Stimulated activated CD8-positive, alpha-beta memory T cell treated with anti-CD3 and anti-CD28 coated beads, Interleukin-4, amount 100 ng/mL, for 1 hour (primary cell): ENCODE measurements around the gene FIS1.
"Not testable (repeated sequence)": the region's sequence is repeated elsewhere in the genome, so short reads cannot be mapped to it uniquely, and the experiment has no call there.

Experiments
- DNase-seq, 2 donors: peaks; one replicate each; pipeline ENCODE4 v3.0.0-alpha.2; 2020; ENCODE audit warnings: low read depth in 2 of 2, low spot score in 1 of 2

FIS1 gene

DNA sequence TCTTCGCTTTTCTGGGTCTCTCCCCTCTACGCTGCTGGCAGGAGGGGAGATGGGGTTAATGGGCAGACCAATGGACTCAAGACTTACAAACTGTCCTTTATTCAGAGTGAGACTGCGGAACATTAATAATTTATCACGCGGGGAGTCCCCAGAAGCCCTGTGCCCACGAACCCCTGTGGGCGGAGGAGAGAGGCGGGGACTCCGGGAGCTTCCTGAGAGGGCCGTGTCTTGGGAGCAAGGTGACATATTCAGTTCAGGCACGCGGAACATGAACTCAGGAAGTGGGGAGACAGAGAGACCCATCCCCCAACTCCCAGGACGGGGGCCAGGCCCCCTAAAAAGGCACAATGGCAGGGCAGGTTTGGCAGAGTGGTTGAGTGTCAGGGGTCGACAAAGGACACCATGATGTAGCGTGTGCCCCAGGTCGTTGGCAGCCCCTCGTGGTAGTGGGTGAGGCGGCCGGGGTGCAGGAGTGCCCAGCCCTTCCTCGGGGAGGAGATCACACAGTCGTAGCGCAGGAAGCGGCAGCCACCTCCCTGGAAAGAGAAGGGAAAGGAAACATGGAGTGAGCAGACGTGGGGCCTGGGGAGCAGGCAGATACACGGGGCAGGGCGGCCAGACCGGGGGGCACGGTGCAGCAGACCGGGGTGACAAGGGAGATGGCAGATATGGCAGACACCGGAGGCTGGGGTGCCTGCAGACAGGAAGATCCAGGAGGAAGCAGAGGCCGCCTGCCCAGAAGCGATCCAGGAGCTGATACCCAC, 38.8 kb downstream of the FIS1 start:
- DNase-seq = no peak

DNA sequence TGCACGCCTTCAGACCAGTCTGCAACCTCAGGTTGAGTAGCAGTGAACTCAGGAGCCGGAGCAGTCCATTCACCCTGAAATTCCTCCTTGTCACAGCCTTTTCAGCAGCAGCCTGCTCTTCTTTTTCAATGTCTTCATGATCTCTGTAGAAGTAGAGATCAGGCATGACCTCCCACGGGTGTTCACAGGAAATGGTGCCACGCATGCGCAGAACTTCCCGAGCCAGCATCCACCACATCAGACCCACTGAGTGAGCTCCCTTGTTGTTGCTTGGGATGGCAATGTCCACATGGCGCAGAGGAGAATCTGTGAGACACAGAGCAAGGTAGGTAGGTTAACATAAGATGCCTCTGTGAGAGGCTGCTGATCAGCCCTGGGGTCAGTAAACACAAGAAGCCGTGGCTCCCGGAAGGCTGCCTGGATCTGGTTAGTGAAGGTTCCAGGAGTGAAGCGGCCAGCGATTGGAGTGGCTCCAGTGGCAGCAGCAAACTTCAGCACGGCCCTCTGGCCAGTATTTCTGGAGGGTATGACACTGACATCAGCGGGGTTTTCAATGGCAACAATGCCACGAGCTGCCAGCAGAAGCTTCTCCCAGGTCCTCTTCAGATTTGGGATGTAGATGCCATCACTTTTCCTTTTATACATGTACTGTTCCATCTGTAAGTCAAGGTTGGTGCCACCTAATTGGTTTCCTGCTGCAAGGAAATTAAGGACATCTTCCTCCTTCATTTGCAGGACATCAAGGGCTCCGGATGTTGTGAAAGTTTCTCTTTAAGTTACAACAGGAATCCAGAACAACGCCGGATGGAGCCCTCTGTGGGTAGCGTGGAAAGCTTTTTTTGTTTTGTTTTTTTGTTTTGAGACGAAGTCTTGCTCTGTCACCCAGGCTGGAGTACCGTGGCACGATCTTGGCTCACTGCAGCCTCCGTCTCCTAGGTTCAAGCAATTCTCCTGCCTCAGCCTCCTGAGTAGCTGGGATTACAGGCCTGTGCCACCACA, 40.8 kb downstream of the FIS1 start:
- not testable (repeated sequence) for DNase-seq

- DNase-seq = no peak
These were observed 42.3 kb downstream of the FIS1 start for GRCh38 chr7:101202603-101202918.

GRCh38 chr7:101201695-101202602, 42.9 kb downstream of the FIS1 start:
- DNase-seq = no peak

GRCh38 chr7:101200862-101201599, 43.9 kb downstream of the FIS1 start, which contains the start of gene MOGAT3:
Gene MOGAT3 (minus strand): TSS chr7:101201036. CDS start chr7:101200854, 182 bp downstream.
- DNase-seq = no peak

- no peak for DNase-seq
These were observed 44.4 kb downstream of the FIS1 start for GRCh38 chr7:101200504-101200861.

GRCh38 chr7:101199522-101199921, 45.4 kb downstream of the FIS1 start:
- DNase-seq = not testable (repeated sequence)

DNA sequence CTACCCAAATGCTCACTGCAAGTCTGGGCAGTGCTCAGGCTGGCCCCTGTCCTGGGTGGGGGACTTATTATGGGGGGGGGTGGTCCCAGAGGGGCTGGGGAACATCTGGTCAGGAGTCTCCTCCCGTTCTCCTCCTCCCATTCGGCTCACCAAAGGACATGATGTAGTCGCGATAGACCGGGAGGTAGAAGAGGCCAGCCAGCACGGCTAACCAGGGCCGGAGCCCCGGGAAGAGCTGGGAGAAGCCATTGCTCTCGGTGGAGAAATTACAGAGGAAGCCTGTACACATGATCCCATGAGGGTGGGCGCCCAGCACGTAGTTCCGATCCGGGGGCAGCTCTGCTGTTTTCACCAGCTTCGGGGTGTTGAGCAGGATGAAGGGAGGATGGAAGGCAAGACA, 46.4 kb downstream of the FIS1 start:
- no peak for DNase-seq

- DNase-seq = no peak
These were observed 46.9 kb downstream of the FIS1 start for GRCh38 chr7:101197991-101198390.

- DNase-seq = no peak
These were observed 49.0 kb downstream of the FIS1 start for GRCh38 chr7:101195884-101196283.
